ENCODE results near the gene JAK2. TPM values are rescaled to one million over a fixed set of nuclear protein-coding genes. Genes with fewer than 3 reads are reported as not detected.

JAK2 gene
- total and polyA plus RNA-seq, 10 of the 15 experiments (the other 5 are each of a cell fraction or from before 2014, with no cell fraction given): 4.1 to 22.9 (median 13.7) TPM

- H3K9ac ChIP-seq (ENCODE audit: control insufficient read depth, insufficient read depth, low read length): no peak overlapping the region
- peaks cover 4% of the 10 kb centered on the region for H3K9me3 ChIP-seq (replicated peaks; ENCODE audit: control insufficient read depth, insufficient read depth, low read length)
- no peak overlapping the region for H3K4me2 ChIP-seq (ENCODE audit: control insufficient read depth, insufficient read depth)
- RAD21 ChIA-PET (ENCODE audit: unreplicated experiment): no interaction called here
- no peak overlapping the region for H2AFZ ChIP-seq (ENCODE audit: control insufficient read depth, low read depth, low read length)
- SMC1A ChIA-PET (ENCODE audit: uncharacterized antibody, unreplicated experiment): no interaction called here
- TF ChIP-seq ZZZ3 (IDR thresholded peaks at IDR 0.05; ENCODE audit: control insufficient read depth, insufficient read length, low read depth) (no peak), NBN (IDR thresholded peaks at IDR 0.05) (no peak), HSF1 (IDR thresholded peaks at IDR 0.05; ENCODE audit: low read depth, low read length) (no peak), DPF2 (IDR thresholded peaks at IDR 0.05) (no peak), E2F8 (IDR thresholded peaks at IDR 0.05; ENCODE audit: low read depth, partially characterized antibody) (no peak), PML (IDR thresholded peaks at IDR 0.05; ENCODE audit: low read length) (no peak)
- H3K27ac ChIP-seq (ENCODE audit: control insufficient read depth, insufficient read depth): no peak overlapping the region
- no peaks in the 10 kb centered on the region for H3K27me3 ChIP-seq (replicated peaks in 1 of 2; ENCODE audit: control insufficient read depth in 2 of 2, insufficient read depth in 2 of 2, low read length in 1 of 2)
- intact Hi-C loops (cut with micrococcal nuclease; ENCODE audit: unreplicated experiment): no loop called here
- H4K20me1 ChIP-seq (ENCODE audit: control insufficient read depth, insufficient read depth): no peaks in the 10 kb centered on the region
- H3K4me1 ChIP-seq (ENCODE audit: control insufficient read depth, insufficient read depth, low read length): no peaks in the 10 kb centered on the region
- DNase-seq (ENCODE audit: low read depth, low spot score): no peak
- no peak for ATAC-seq
- peaks cover 10 to 21% of the 10 kb centered on the region in 2 experiments for H3K36me3 ChIP-seq (ENCODE audit: control insufficient read depth in 2 of 2, insufficient read depth in 2 of 2, low read length in 1 of 2)
- 98% methylated on average over 33 of the region's 50 CpGs for WGBS (ENCODE audit: insufficient coverage, insufficient replicate concordance, low lambda C conversion rate, missing lambda C conversion rate)
- CTCF ChIA-PET: no interaction called here
- H3K4me3 ChIP-seq: no peak overlapping the region
- POLR2A ChIA-PET: no interaction called here
- in situ Hi-C loops (cut with MboI): no loop called here
- no TSS peak for BruUV-seq (replicated peaks)
- no peaks in the 10 kb centered on the region for H3K79me2 ChIP-seq (ENCODE audit: control insufficient read depth, insufficient read depth, low read length)
- FAIRE-seq: no peak
These were observed 126.0 kb downstream of the JAK2 start for GRCh38 chr9:5110867-5111681.
